Activated B cell treated with CpG ODN at 0.5 μM for 24 hours (primary cell): ENCODE data around the gene AKAP13. TPM values are rescaled to one million over a fixed set of nuclear protein-coding genes. Genes with fewer than 3 reads are reported as not detected.
A peak's percentile ranks its signal among the peaks of the same experiment; 100 is the strongest.

Source experiments
- ATAC-seq: fragments of 200-7000 bp; cut with Tn5 transposase; one replicate; pipeline ENCODE4 v1.10.0; 2021; ENCODE audit warnings: low read depth, mild to moderate bottlenecking, moderate library complexity
- CTCF ChIA-PET: fragments of 350-600 bp; sonication (Branson Sonifier 250); formaldehyde crosslinking; loops from one replicate; lab custom pipeline; 2021; ENCODE audit warnings: antibody characterized with exemption; lab: Charles Lee
- POLR2A ChIA-PET: fragments of 350-600 bp; sonication (Branson Sonifier 250); formaldehyde crosslinking; loops from one replicate; lab custom pipeline; 2021; ENCODE audit warnings: antibody characterized with exemption; lab: Charles Lee
- DNase-seq: peaks from one replicate; pipeline ENCODE4 v3.0.0; 2022
- H3K27ac Mint-ChIP-seq: one replicate; pipeline ENCODE4 v1.8.0; 2020; ENCODE audit warnings: mixed read lengths
- H3K27me3 Mint-ChIP-seq: one replicate; pipeline ENCODE4 v1.8.0; 2021; ENCODE audit warnings: mixed read lengths
- H3K36me3 Mint-ChIP-seq: one replicate; pipeline ENCODE4 v1.8.0; 2021; ENCODE audit warnings: low read depth, mixed read lengths
- H3K4me1 Mint-ChIP-seq: one replicate; pipeline ENCODE4 v1.8.0; 2021; ENCODE audit warnings: mixed read lengths
- H3K4me3 Mint-ChIP-seq: one replicate; pipeline ENCODE4 v1.8.0; 2020; ENCODE audit warnings: mild to moderate bottlenecking, mixed read lengths
- H3K9me3 Mint-ChIP-seq: one replicate; pipeline ENCODE4 v1.8.0; 2020; ENCODE audit warnings: mixed read lengths
- intact Hi-C: fragments of 100-400 bp; cut with micrococcal nuclease; formaldehyde crosslinking; loops from one replicate; pipeline ENCODE4 v1.15.1; 2024
- total RNA-seq: library from RNA; stranded (reverse); gene quantifications from 2 replicates; pipeline ENCODE4 v1.2.3, GENCODE V29; 2022
- TF ChIP-seq, protein P1 (sequence below): fragments of 200-600 bp; IDR thresholded peaks from one replicate; pipeline ENCODE4 v1.8.0; 2022; ENCODE audit warnings: antibody characterized with exemption, mild to moderate bottlenecking

The AKAP13 gene
- total RNA-seq, result 254 and 290 TPM in 2 replicates

DNA sequence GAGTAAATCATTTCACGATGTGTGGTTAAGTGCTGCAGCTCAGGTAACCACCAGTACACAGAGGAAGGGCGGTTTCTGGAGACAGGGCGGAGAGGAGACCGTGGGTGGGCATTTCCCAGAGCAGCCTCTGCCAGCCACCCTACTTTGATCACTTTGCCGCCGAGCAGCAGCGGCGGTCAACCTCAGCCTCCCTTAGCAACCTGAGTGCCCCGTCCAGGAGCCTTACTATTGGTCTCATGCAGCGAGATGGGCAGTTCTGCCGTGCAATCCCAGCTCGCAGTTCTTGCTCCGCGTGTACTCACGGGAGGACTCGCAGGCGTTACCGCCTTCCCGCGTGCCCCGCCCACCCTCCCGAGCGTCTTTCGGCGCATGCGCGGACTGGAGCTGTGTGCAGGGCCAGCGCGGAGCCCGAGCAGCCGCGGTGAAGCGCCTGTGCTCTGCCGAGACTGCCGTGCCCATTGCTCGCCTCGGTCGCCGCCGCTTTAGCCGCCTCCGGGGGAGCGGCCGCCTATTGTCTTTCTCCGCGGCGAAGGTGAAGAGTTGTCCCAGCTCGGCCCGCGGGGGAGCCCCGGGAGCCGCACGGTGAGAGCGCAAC, at the start of gene AKAP13:
TSS of gene AKAP13 (plus strand) at position 387 of the 595 bp plus-strand sequence. CDS start 105,118 bp downstream, outside the sequence.
- TF ChIP-seq, protein P1, sequence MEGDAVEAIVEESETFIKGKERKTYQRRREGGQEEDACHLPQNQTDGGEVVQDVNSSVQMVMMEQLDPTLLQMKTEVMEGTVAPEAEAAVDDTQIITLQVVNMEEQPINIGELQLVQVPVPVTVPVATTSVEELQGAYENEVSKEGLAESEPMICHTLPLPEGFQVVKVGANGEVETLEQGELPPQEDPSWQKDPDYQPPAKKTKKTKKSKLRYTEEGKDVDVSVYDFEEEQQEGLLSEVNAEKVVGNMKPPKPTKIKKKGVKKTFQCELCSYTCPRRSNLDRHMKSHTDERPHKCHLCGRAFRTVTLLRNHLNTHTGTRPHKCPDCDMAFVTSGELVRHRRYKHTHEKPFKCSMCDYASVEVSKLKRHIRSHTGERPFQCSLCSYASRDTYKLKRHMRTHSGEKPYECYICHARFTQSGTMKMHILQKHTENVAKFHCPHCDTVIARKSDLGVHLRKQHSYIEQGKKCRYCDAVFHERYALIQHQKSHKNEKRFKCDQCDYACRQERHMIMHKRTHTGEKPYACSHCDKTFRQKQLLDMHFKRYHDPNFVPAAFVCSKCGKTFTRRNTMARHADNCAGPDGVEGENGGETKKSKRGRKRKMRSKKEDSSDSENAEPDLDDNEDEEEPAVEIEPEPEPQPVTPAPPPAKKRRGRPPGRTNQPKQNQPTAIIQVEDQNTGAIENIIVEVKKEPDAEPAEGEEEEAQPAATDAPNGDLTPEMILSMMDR, result no peak
- Mint-ChIP-seq H3K4me3 (peak within 1 kb of the TSS; percentile 93), H3K4me1 (peaks cover 42% of the 10 kb centered on the region), H3K36me3 (peaks cover 16% of the 10 kb centered on the region), H3K27ac (peak within 1 kb of the TSS; percentile 94), H3K9me3 (no peaks in the 10 kb centered on the region), H3K27me3 (no peaks in the 10 kb centered on the region)
- intact Hi-C loops, result loop anchor here (1.0 to 2.0 kb wide), 5 partner anchors 20 to 62 kb away; no protein-coding TSS in a partner anchor
- ChIA-PET CTCF (interaction anchor here (1.0 to 2.2 kb wide), 7 partner anchors 25 to 84 kb away, joined by 3 to 11 read pairs (median 6); no protein-coding TSS in a partner anchor), POLR2A (interaction anchor here (0.6 to 13.7 kb wide), 25 partner anchors 8 to 311 kb away, joined by 3 to 395 read pairs (median 5); no protein-coding TSS in a partner anchor)
- ATAC-seq (peak; percentile 81), DNase-seq (peak; percentile 80)

GRCh38 chr15:85330901-85331588, 49.4 kb upstream of the AKAP13 start:
- intact Hi-C loops, result loop anchor here (1.0 to 5.0 kb wide), 5 partner anchors 35 to 174 kb away; no protein-coding TSS in a partner anchor
- ChIA-PET CTCF (interaction anchor here (0.7 to 7.3 kb wide), 30 partner anchors 14 to 510 kb away, joined by 3 to 150 read pairs (median 4); partner anchors contain the start of gene AKAP13), POLR2A (interaction anchor here (0.9 to 11.9 kb wide), 30 partner anchors 15 to 399 kb away, joined by 3 to 409 read pairs (median 5); partner anchors contain the start of gene AKAP13)
- peak; percentile 56 for DNase-seq
- peak overlapping the region; percentile 90 for H3K4me3 Mint-ChIP-seq
- H3K27ac Mint-ChIP-seq, result peak overlapping the region; percentile 99
- ATAC-seq, result peak; percentile 53
- H3K27me3 Mint-ChIP-seq, result no peaks in the 10 kb centered on the region
- no peaks in the 10 kb centered on the region for H3K36me3 Mint-ChIP-seq
- TF ChIP-seq, protein P1, result no peak
- H3K9me3 Mint-ChIP-seq, result no peaks in the 10 kb centered on the region
- peaks cover 74% of the 10 kb centered on the region for H3K4me1 Mint-ChIP-seq

DNA sequence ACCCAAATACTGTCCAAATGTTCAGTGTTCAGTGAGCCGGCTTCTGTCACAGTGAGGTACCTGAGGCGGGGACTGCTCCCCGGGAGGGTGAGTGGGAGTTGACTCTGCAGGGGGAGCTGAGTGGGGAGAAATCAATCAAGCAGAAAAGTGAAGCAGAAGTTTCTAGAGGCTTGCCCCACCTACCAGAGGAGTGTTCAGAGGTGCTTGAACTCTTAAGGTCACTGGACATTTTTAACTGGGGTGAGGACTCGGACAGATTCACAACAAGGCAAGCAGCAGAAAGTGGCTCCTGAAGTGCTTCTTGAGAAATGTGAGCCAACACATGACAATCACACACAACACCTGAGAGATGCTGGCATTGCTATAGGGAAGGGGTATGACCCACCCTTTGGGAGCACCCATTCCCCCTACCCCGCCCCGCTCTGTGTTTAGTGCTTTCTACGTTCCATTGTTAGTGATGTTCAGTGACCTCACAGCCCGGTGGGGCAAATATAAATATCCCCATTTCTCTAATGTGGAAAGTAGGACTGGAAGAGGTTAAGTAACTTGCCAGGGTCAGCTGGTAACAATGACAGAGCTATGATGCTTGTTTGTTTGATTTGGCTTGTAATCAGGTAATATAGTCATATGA, 48.6 kb upstream of the AKAP13 start:
- POLR2A ChIA-PET, result interaction anchor here (0.6 to 11.9 kb wide), 19 partner anchors 16 to 398 kb away, joined by 3 to 409 read pairs (median 10); partner anchors contain the start of gene AKAP13
- H3K9me3 Mint-ChIP-seq, result no peaks in the 10 kb centered on the region
- intact Hi-C loops, result loop anchor here (1.0 to 5.0 kb wide), 4 partner anchors 35 to 174 kb away; no protein-coding TSS in a partner anchor
- peak overlapping the region; percentile 99 for H3K27ac Mint-ChIP-seq
- peaks cover 66% of the 10 kb centered on the region for H3K4me1 Mint-ChIP-seq
- peak; percentile 4 for ATAC-seq
- TF ChIP-seq, protein P1, result no peak
- peak overlapping the region; percentile 90 for H3K4me3 Mint-ChIP-seq
- DNase-seq, result no peak
- no peaks in the 10 kb centered on the region for H3K27me3 Mint-ChIP-seq
- CTCF ChIA-PET, result interaction anchor here (0.7 to 7.3 kb wide), 24 partner anchors 14 to 510 kb away, joined by 3 to 150 read pairs (median 5); partner anchors contain the start of gene AKAP13
- H3K36me3 Mint-ChIP-seq, result no peaks in the 10 kb centered on the region

DNA sequence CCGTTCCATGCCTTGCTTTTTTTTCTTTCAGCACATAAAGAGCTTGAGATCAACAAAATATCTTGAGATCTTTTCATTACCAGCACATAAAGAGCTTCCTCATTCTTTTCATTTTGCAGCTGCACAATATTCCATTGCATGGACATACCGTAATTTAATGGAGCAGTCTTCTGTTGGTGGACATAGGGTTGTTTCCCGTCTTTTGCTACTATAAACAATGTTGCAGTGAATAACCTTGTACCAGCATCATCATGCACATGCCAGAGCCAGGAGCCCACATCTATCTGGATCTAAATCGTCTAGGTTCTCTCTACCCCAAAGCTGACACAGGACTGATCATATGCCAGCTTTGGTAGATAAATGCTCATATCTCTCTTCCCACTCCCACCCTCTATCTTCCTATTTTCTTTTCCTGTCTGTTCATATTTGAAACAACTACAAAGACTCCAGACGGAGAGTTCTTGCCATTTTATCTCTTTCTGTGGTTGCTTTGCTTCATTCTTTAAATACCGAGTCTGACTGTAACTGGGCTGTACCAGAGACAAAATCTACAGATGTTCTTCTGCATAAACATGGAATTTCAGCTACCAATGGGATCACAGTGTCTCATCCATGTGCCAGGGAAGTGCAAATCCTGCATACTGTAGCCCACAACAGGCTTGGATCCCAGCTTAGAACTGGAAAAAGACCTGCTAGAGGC, 47.1 kb upstream of the AKAP13 start:
- CTCF ChIA-PET, result interaction anchor here (1.0 to 7.3 kb wide), 3 partner anchors 38 to 81 kb away, joined by 3 to 75 read pairs (median 4); no protein-coding TSS in a partner anchor
- H3K9me3 Mint-ChIP-seq, result no peaks in the 10 kb centered on the region
- DNase-seq, result no peak
- H3K4me3 Mint-ChIP-seq, result no peak overlapping the region
- no peak for ATAC-seq
- intact Hi-C loops, result loop anchor here (5.0 kb wide), 1 partner anchor 154 kb away; no protein-coding TSS in a partner anchor
- H3K4me1 Mint-ChIP-seq, result peaks cover 52% of the 10 kb centered on the region
- H3K27me3 Mint-ChIP-seq, result no peaks in the 10 kb centered on the region
- H3K36me3 Mint-ChIP-seq, result no peaks in the 10 kb centered on the region
- H3K27ac Mint-ChIP-seq, result peak overlapping the region; percentile 99
- TF ChIP-seq, protein P1, result no peak
- POLR2A ChIA-PET, result interaction anchor here (6.2 to 11.9 kb wide), 4 partner anchors 17 to 80 kb away, joined by 34 to 409 read pairs (median 136); partner anchors contain the start of gene AKAP13
